ENCODE measurements around the gene EHBP1L1. TPM values are rescaled to one million over a fixed set of nuclear protein-coding genes. Genes with fewer than 3 reads are reported as not detected.

Gene EHBP1L1
- total RNA-seq, result 60.1 and 66.3 TPM in 2 replicates

DNA sequence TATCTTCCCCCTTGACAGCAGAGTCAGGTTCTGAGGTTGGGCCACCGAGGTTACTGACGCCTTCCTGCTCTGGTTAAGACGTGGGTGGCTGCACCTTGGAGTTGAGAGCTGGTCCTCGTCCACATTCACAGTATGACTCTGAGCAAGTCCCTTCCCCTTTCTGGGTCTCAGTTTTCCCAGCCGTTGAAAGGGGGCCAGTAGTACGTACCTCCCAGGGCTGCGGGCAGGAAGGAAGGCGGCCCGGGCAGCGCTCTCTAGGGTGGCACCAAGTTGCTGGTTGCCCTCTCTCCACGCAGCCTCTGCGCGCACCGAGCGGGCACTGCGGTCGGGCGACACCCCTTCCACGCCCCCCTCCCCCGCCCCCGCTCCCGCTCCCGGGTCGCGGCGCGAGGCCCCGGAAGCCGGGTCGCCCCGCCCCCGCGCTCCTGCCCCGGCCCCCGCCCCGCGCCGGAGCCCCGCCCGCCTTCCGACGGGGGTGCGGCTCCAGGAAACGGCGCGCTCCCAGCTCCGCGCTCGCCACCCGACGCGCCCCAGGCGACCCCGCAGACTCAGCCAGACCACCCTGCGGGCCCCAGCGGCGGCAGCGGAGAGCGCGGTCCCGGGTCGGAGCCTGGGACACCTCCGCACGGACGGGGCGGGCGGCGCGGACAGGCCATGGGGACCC lies at the start of gene EHBP1L1:
TSS of gene EHBP1L1 (plus strand) at position 486 of the 664 bp plus-strand sequence. CDS start 250 bp downstream, outside the sequence.

DNA sequence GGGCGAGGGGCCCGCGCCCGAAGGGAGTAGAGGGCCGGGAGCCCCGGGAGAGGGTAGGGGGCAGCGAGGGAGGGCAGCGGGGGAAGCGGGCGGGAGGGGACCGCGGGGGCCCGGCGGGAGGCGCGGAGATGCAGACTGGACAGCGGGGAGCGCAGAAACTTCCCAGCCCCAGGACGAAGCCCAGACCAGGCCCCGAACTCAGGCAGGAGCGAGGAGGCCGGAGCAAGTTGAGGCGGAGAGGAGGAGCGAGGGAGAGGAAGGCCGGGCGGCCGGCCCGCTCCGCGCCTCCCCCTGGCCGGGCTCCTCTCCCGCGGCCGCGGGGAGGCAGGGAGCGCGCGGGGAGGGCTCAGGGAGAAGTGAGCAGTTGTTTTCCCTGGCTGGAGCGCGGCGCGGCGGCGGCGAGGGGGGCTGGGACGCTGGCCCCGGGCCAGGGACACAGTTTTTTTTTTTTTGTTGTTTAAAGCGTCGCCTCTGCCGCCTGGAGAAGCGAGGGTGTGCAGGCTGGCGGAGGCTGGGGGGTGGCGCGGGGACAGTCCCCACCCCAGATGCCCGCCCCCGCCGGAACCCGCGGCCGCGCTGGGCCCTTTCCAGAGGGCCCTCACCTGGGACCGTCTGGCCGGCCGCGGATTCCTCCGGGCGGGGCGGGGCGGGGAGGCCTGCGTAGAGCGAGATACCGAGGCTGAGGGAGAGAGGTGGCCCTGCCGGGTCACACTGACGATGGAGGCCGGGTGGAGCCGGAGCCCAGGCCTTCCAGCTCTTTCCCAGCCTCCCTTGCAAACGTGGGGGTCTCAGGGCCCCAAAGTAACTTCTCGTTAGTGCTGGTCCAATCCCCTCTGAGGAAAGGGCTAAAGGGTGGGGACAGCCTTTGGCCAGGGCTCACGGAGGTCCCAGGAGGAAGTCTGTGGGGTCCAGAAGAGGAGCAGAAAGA lies 17.6 kb upstream of the EHBP1L1 start, which contains the start of gene LTBP3:
TSS of gene LTBP3 (minus strand) at position 358 of the 928 bp plus-strand sequence. CDS start 400 bp downstream, outside the sequence.

GRCh38 chr11:65569973-65570918 lies 5.6 kb upstream of the EHBP1L1 start, which contains the start of gene ZNRD2:
ZNRD2 (plus strand) TSS chr11:65570477; CDS start chr11:65570492, 15 bp downstream.

DNA sequence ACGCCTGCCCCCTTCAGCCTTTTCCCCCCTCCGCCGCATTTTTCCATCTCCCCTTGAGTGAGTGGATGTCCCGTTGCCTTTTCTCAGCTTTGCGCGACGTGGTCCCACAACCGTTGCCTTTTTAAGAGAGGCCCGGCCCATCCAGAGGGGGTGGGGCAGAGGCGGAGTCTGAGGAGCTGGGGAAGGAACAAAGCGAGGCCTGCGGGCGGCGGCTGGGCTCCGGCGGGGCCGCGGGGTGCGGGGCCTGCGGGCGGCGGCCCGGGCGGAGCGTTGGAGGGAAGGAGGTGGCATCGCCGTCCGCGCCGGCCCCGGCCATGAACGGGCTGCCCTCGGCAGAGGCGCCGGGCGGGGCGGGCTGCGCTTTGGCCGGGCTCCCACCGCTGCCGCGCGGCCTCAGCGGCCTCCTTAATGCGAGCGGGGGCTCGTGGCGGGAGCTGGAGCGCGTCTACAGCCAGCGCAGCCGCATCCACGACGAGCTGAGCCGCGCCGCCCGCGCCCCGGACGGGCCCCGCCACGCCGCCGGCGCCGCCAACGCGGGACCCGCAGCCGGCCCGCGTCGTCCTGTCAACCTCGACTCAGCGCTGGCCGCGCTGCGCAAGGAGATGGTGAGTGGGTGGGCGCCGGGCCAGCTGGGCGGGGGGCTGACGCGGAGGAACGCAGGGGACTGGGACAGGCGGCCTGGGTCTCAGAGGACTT lies 3.3 kb upstream of the EHBP1L1 start, which contains the start of gene FAM89B:
TSS of gene FAM89B (plus strand) at position 183 of the 696 bp plus-strand sequence. CDS start at position 315, 132 bp downstream.

GRCh38 chr11:65595543-65596281 lies 19.9 kb downstream of the EHBP1L1 start, which contains the start of gene KCNK7:
KCNK7 (minus strand) TSS chr11:65595800; CDS start chr11:65595772, 28 bp downstream.

GRCh38 chr11:65615229-65615949 lies 39.5 kb downstream of the EHBP1L1 start, which contains the start of gene PCNX3:
PCNX3 (plus strand) TSS chr11:65615776; CDS start chr11:65616312, 536 bp downstream.

DNA sequence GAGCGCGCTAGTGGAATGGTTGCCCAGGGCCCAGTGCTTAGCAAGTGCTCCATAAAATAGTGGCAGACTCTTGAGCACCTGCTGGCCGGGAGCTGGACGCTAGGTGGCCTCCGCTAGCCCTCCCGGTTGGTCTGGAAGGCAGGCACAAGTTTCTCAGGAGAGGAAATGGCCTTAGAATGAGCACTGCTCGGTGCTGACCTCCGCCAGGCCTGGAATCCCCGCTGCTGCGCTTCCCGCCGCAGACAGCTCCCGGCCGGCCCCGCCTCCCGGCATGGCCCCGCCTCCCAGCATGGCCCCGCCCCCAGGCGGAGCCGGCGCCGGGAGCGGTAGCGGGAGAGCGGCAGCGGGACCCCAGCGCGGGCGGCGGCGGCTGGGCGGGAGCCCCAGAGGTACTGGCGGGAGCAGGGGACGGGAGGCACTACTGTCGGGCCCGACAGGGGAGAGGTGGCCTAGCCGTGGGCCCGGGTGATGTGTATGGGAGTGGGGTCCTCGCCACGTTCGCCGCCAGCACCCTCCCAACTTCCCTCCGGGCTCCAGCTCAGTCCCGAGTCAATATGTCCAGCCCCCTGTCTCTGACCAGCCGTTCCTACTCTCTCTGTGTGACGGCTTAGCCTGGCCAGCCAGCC lies 62.1 kb downstream of the EHBP1L1 start, which contains the start of gene SIPA1:
TSS of gene SIPA1 (plus strand) at position 308 of the 626 bp plus-strand sequence. CDS start 2,821 bp downstream, outside the sequence.

Other genes starting within 250 kb of the EHBP1L1 start
- 24.8 and 29.8 TPM in 2 replicates for gene DPF2, start 242.2 kb upstream of the EHBP1L1 start, total RNA-seq
- gene TIGD3, start 221.3 kb upstream of the EHBP1L1 start, total RNA-seq, result under 0.01 and 0.43 TPM in 2 replicates
- gene SLC25A45, start 193.4 kb upstream of the EHBP1L1 start, total RNA-seq, result under 0.01 and 1.9 TPM in 2 replicates
- gene FRMD8, start 189.4 kb upstream of the EHBP1L1 start, total RNA-seq, result 52.2 and 169 TPM in 2 replicates
- gene NEAT1, start 153.3 kb upstream of the EHBP1L1 start, total RNA-seq, result 49.2 and 67.4 TPM in 2 replicates
- gene MALAT1, start 77.0 kb upstream of the EHBP1L1 start, total RNA-seq, result 4,567 and 7,714 TPM in 2 replicates
- 58.4 and 75.9 TPM in 2 replicates for gene SCYL1, start 51.0 kb upstream of the EHBP1L1 start, total RNA-seq
- gene LTBP3, start 17.7 kb upstream of the EHBP1L1 start, total RNA-seq, result 19.8 and 39.0 TPM in 2 replicates
- gene ZNRD2, start 5.6 kb upstream of the EHBP1L1 start, total RNA-seq, result 63.3 and 88.9 TPM in 2 replicates
- gene FAM89B, start 3.5 kb upstream of the EHBP1L1 start, total RNA-seq, result 12.1 and 17.6 TPM in 2 replicates
- gene KCNK7, start 19.7 kb downstream of the EHBP1L1 start, total RNA-seq, result 0.48 and 3.2 TPM in 2 replicates
- 15.6 and 33.7 TPM in 2 replicates for gene MAP3K11, start 38.2 kb downstream of the EHBP1L1 start, total RNA-seq
- gene PCNX3, start 39.7 kb downstream of the EHBP1L1 start, total RNA-seq, result 11.3 and 15.4 TPM in 2 replicates
- 20.2 and 22.8 TPM in 2 replicates for gene SIPA1, start 62.0 kb downstream of the EHBP1L1 start, total RNA-seq
- 10.7 and 19.0 TPM in 2 replicates for gene RELA, start 86.9 kb downstream of the EHBP1L1 start, total RNA-seq
- gene KAT5, start 136.2 kb downstream of the EHBP1L1 start, total RNA-seq, result 33.0 and 43.6 TPM in 2 replicates
- 13.9 and 42.2 TPM in 2 replicates for gene RNASEH2C, start 144.7 kb downstream of the EHBP1L1 start, total RNA-seq
- 11.7 and 23.4 TPM in 2 replicates for gene AP5B1, start 204.9 kb downstream of the EHBP1L1 start, total RNA-seq
- gene OVOL1, start 211.0 kb downstream of the EHBP1L1 start, total RNA-seq, result 8.1 and 61.7 TPM in 2 replicates

Data from tracheal epithelial cell (primary cell).